MM.1S (cell line): ENCODE measurements around the gene C11orf42.

Source experiments
- DNase-seq: peaks from one replicate; pipeline ENCODE4 v3.0.0-alpha.2; 2015
- H2AFZ ChIP-seq: fragments of 300-600 bp; sonication (generic); 2 replicates; pipeline ENCODE4 v1.6.0; 2016; ENCODE audit warnings: antibody characterized with exemption, low read length
- H3F3A ChIP-seq: fragments of 300-600 bp; sonication (generic); 2 replicates; pipeline ENCODE4 v1.6.1; 2016; ENCODE audit warnings: mild to moderate bottlenecking, antibody characterized with exemption, low read length, moderate library complexity, mixed read lengths; ENCODE audit not compliant: insufficient read depth
- H3K27ac ChIP-seq: fragments of 300-600 bp; sonication (generic); 2 replicates; pipeline ENCODE4 v1.5.1; 2016; ENCODE audit warnings: mild to moderate bottlenecking, low read length
- H3K27me3 ChIP-seq: fragments of 300-600 bp; sonication (generic); replicated peaks from 2 replicates; pipeline ENCODE4 v1.6.0; 2016; ENCODE audit warnings: low read length; ENCODE audit not compliant: insufficient read depth
- H3K36me3 ChIP-seq: fragments of 300-600 bp; sonication (generic); replicated peaks from 2 replicates; pipeline ENCODE4 v1.6.1; 2016; ENCODE audit warnings: mild to moderate bottlenecking, low read length, mixed read lengths; ENCODE audit not compliant: insufficient read depth
- H3K4me1 ChIP-seq: fragments of 300-600 bp; sonication (generic); 2 replicates; pipeline ENCODE4 v1.6.1; 2016; ENCODE audit warnings: low read length, mixed read lengths
- H3K4me2 ChIP-seq: fragments of 300-600 bp; sonication (generic); 2 replicates; pipeline ENCODE4 v1.6.0; 2016; ENCODE audit warnings: low read depth, low read length
- H3K4me3 ChIP-seq: fragments of 300-600 bp; sonication (generic); 2 replicates; pipeline ENCODE4 v1.5.1; 2016; ENCODE audit warnings: low read length, mixed read lengths
- H3K79me2 ChIP-seq: fragments of 300-600 bp; sonication (generic); 2 replicates; pipeline ENCODE4 v1.6.1; 2016; ENCODE audit warnings: mixed run types, low read length, mixed read lengths
- H3K9ac ChIP-seq: fragments of 300-600 bp; sonication (generic); 2 replicates; pipeline ENCODE4 v1.6.1; 2016; ENCODE audit warnings: low read length, mixed read lengths
- H3K9me2 ChIP-seq: fragments of 300-600 bp; sonication (generic); replicated peaks from 2 replicates; pipeline ENCODE4 v1.6.1; 2016; ENCODE audit warnings: mild to moderate bottlenecking, low read length, mixed read lengths; ENCODE audit not compliant: insufficient read depth
- H3K9me3 ChIP-seq: fragments of 300-600 bp; sonication (generic); replicated peaks from 2 replicates; pipeline ENCODE4 v1.6.1; 2016; ENCODE audit warnings: mild to moderate bottlenecking, low read length, mixed read lengths; ENCODE audit not compliant: insufficient read depth
- H4K20me1 ChIP-seq: fragments of 300-600 bp; sonication (generic); 2 replicates; pipeline ENCODE4 v1.6.1; 2016; ENCODE audit warnings: mild to moderate bottlenecking, low read length, moderate library complexity, mixed read lengths; ENCODE audit not compliant: insufficient read depth
- EZH2 ChIP-seq: fragments of 300-600 bp; sonication (generic); optimal IDR thresholded peaks from 2 replicates; pipeline ENCODE3; 2017; ENCODE audit warnings: low read depth, mild to moderate bottlenecking, antibody characterized with exemption, low read length, mixed read lengths
- EZH2phosphoT487 ChIP-seq: fragments of 300-600 bp; sonication (generic); IDR thresholded peaks from 2 replicates; pipeline ENCODE4 v1.6.1; 2018; ENCODE audit warnings: antibody characterized with exemption, low read length
- TF ChIP-seq, protein P1 (sequence below): fragments of 300-600 bp; sonication (generic); IDR thresholded peaks from 2 replicates; pipeline ENCODE4 v1.5.1; 2016; ENCODE audit warnings: antibody characterized with exemption, low read length, mixed read lengths

The C11orf42 gene

GRCh38 chr11:6199174-6199810 is 6.1 kb upstream of the C11orf42 start, which contains the start of gene OR52W1:
Gene OR52W1, plus strand, starts transcription at chr11:6199224. Its CDS starts 0 bp downstream, at chr11:6199224.
- H3K4me1 ChIP-seq, result peaks cover 16% of the 10 kb centered on the region
- peaks cover 10% of the 10 kb centered on the region; the same call in 1 of the 2 replicates for H3F3A ChIP-seq
- DNase-seq, result no peak
- H3K9ac ChIP-seq, result no peak within 1 kb of the TSS
- no peak within 1 kb of the TSS for H3K4me3 ChIP-seq
- no peak within 1 kb of the TSS for H3K4me2 ChIP-seq
- no peaks in the 10 kb centered on the region for H3K9me2 ChIP-seq
- no peak for TF ChIP-seq EZH2
- no peak for TF ChIP-seq EZH2phosphoT487
- TF ChIP-seq, protein P1, sequence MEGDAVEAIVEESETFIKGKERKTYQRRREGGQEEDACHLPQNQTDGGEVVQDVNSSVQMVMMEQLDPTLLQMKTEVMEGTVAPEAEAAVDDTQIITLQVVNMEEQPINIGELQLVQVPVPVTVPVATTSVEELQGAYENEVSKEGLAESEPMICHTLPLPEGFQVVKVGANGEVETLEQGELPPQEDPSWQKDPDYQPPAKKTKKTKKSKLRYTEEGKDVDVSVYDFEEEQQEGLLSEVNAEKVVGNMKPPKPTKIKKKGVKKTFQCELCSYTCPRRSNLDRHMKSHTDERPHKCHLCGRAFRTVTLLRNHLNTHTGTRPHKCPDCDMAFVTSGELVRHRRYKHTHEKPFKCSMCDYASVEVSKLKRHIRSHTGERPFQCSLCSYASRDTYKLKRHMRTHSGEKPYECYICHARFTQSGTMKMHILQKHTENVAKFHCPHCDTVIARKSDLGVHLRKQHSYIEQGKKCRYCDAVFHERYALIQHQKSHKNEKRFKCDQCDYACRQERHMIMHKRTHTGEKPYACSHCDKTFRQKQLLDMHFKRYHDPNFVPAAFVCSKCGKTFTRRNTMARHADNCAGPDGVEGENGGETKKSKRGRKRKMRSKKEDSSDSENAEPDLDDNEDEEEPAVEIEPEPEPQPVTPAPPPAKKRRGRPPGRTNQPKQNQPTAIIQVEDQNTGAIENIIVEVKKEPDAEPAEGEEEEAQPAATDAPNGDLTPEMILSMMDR, result no peak
- no peaks in the 10 kb centered on the region for H3K9me3 ChIP-seq
- H3K27ac ChIP-seq, result no peak within 1 kb of the TSS
- no peak within 1 kb of the TSS for H2AFZ ChIP-seq
- H4K20me1 ChIP-seq, result no peaks in the 10 kb centered on the region
- H3K79me2 ChIP-seq, result no peaks in the 10 kb centered on the region
- no peaks in the 10 kb centered on the region for H3K36me3 ChIP-seq
- no peaks in the 10 kb centered on the region for H3K27me3 ChIP-seq

GRCh38 chr11:6200975-6201374 is 4.4 kb upstream of the C11orf42 start:
- H3K79me2 ChIP-seq, result no peaks in the 10 kb centered on the region
- no peaks in the 10 kb centered on the region for H3K27me3 ChIP-seq
- no peak overlapping the region for H3K9ac ChIP-seq
- H3K4me3 ChIP-seq, result no peak overlapping the region
- no peak overlapping the region for H3K4me2 ChIP-seq
- H2AFZ ChIP-seq, result no peak overlapping the region
- DNase-seq, result no peak
- H3K36me3 ChIP-seq, result no peaks in the 10 kb centered on the region
- peaks cover 30% of the 10 kb centered on the region for H3K4me1 ChIP-seq
- no peaks in the 10 kb centered on the region for H3K9me2 ChIP-seq
- TF ChIP-seq, protein P1, result no peak
- TF ChIP-seq EZH2phosphoT487, result no peak
- TF ChIP-seq EZH2, result no peak
- no peaks in the 10 kb centered on the region for H3K9me3 ChIP-seq
- H3K27ac ChIP-seq, result no peak overlapping the region
- no peaks in the 10 kb centered on the region for H4K20me1 ChIP-seq
- H3F3A ChIP-seq, result peaks cover 10% of the 10 kb centered on the region; the same call in 1 of the 2 replicates

DNA sequence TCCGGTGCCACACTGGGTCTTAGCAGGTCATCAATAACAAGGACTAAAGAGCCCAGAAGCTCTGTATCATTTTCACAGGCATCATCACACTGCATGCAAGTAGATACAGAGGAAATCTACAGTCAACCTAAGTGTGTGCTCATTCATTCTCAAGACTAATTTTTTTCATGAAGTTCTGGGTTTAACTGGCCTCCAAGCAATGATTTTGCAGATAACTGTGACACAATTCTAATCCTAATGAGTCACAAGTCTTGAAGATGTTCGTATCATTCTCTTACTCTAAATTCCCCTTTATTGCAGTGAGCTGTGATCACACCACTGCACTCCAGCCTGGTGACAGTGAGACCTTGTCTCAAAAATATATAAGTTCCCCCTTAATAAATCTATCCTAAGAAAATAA is 3.9 kb upstream of the C11orf42 start:
- Histone ChIP-seq H3K79me2 (no peaks in the 10 kb centered on the region), H3K9ac (no peak overlapping the region), H2AFZ (no peak overlapping the region), H3K9me3 (no peaks in the 10 kb centered on the region), H3K9me2 (no peaks in the 10 kb centered on the region), H3K36me3 (no peaks in the 10 kb centered on the region), H4K20me1 (no peaks in the 10 kb centered on the region), H3K4me1 (peaks cover 30% of the 10 kb centered on the region), H3K4me3 (no peak overlapping the region), H3K4me2 (no peak overlapping the region), H3K27me3 (no peaks in the 10 kb centered on the region), H3F3A (peaks cover 10% of the 10 kb centered on the region; the same call in 1 of the 2 replicates), H3K27ac (no peak overlapping the region)
- TF ChIP-seq EZH2 (no peak), EZH2phosphoT487 (no peak)
- TF ChIP-seq, protein P1, result no peak
- DNase-seq, result no peak
